ENCODE measurements around the gene CYP1B1. TPM values are rescaled to one million over a fixed set of nuclear protein-coding genes. Genes with fewer than 3 reads are reported as not detected.

The CYP1B1 gene
- total and polyA plus RNA-seq, 2 of the 4 experiments (the other 2 are of a cell fraction) = 0.65 to 1.1 TPM

GRCh38 chr2:38098421-38099098 is 22.6 kb upstream of the CYP1B1 start (continued):
- TF ChIP-seq CHD1 (IDR thresholded peaks at IDR 0.05; ENCODE audit: low read depth, low read length) = no peak

GRCh38 chr2:38097988-38098385 is 22.0 kb upstream of the CYP1B1 start:
- intact Hi-C loops (cut with micrococcal nuclease) (no loop called here), in situ Hi-C loops (cut with MboI; ENCODE audit: low sequenced_read_pairs) (no loop called here), dilution Hi-C loops (cut with HindIII; ENCODE audit: low sequenced_read_pairs, unreplicated experiment) (no loop called here)
- Histone ChIP-seq H2AK9ac (replicated peaks; ENCODE audit: low read depth, low read length, poor library complexity) (no peak overlapping the region), H3K27me3 (ENCODE audit: control insufficient read depth, insufficient read depth, low read length) (peaks cover 15% of the 10 kb centered on the region), H2BK15ac (ENCODE audit: low read depth, low read length) (no peak overlapping the region), H2BK5ac (ENCODE audit: low read depth, low read length, poor library complexity, severe bottlenecking) (no peak overlapping the region), H3K14ac (replicated peaks; ENCODE audit: low read depth, low read length) (no peak overlapping the region), H3K4ac (ENCODE audit: low read depth, low read length) (peak overlapping the region; percentile 50; the same call in 1 of the 2 replicates), H3K18ac (ENCODE audit: low read depth, low read length) (no peak overlapping the region), H4K91ac (ENCODE audit: insufficient read depth, low read depth, low read length) (no peak overlapping the region; the same call in 1 of the 2 replicates), H2BK20ac (ENCODE audit: low read depth, low read length) (peak overlapping the region; percentile 71), H3K9me3 (ENCODE audit: control insufficient read depth, insufficient read depth, low read length) (no peaks in the 10 kb centered on the region), H2AFZ (replicated peaks; ENCODE audit: low read length, poor library complexity) (peak overlapping the region; percentile 33), H3K9ac (ENCODE audit: low read depth, low read length) (peak overlapping the region; percentile 41; the same call in 1 of the 2 replicates), H3K4me3 (ENCODE audit: insufficient read depth, low read depth, low read length) (no peak overlapping the region), H3K79me1 (ENCODE audit: low read depth in 1 of 2, low read length in 2 of 2) (no peaks in the 10 kb centered on the region), H4K8ac (ENCODE audit: low read depth in 2 of 2, low read length in 2 of 2) (0 out of 4 replicates have a peak overlapping the region, but pooled peaks have one; percentile 27 to 71), H3K36me3 (ENCODE audit: control insufficient read depth, insufficient read depth, low read length) (no peaks in the 10 kb centered on the region), H3K9me1 (ENCODE audit: insufficient read depth, low read length) (peaks cover 14% of the 10 kb centered on the region), H2AK5ac (ENCODE audit: low read depth, low read length) (no peak overlapping the region), H3K27ac (ENCODE audit: insufficient read depth, low read length) (no peak overlapping the region), H3K23ac (ENCODE audit: low read depth, low read length) (no peak overlapping the region), H4K20me1 (ENCODE audit: insufficient read depth, low read length) (no peaks in the 10 kb centered on the region), H2BK120ac (ENCODE audit: low read depth, low read length) (peak overlapping the region; percentile 54), H3K4me1 (ENCODE audit: control insufficient read depth, insufficient read depth, low read length) (peaks cover 12% of the 10 kb centered on the region), H4K5ac (ENCODE audit: low read depth, low read length) (no peak overlapping the region), H3K56ac (ENCODE audit: extremely low read depth, insufficient read depth, low read length) (no peak overlapping the region), H3K4me2 (ENCODE audit: low read depth, low read length) (no peak overlapping the region)
- ChIA-PET CTCF (no interaction called here), POLR2A (ENCODE audit: unreplicated experiment) (no interaction called here)
- ATAC-seq (ENCODE audit: low read depth) (peak; percentile 42), DNase-seq (no peak)
- WGBS, 2 experiments (ENCODE audit: extremely low coverage in 2 of 2, insufficient read length in 1 of 2) = no CpG with 5 or more reads among the region's 4 CpGs
- BruUV-seq (replicated peaks) = no TSS peak
- TF ChIP-seq MAFK (IDR thresholded peaks at IDR 0.05; ENCODE audit: low read depth, low read length) (no peak), RFX5 (IDR thresholded peaks at IDR 0.05; ENCODE audit: low read depth, low read length) (no peak)

Data from IMR-90 (cell line).